Fibroblast of the conjunctiva (primary cell): ENCODE results near the gene TMEM141.

Source experiments
- DNase-seq: peaks from one replicate; pipeline ENCODE4 v3.0.0-alpha.2; 2010; ENCODE audit warnings: low read depth

The TMEM141 gene

DNA sequence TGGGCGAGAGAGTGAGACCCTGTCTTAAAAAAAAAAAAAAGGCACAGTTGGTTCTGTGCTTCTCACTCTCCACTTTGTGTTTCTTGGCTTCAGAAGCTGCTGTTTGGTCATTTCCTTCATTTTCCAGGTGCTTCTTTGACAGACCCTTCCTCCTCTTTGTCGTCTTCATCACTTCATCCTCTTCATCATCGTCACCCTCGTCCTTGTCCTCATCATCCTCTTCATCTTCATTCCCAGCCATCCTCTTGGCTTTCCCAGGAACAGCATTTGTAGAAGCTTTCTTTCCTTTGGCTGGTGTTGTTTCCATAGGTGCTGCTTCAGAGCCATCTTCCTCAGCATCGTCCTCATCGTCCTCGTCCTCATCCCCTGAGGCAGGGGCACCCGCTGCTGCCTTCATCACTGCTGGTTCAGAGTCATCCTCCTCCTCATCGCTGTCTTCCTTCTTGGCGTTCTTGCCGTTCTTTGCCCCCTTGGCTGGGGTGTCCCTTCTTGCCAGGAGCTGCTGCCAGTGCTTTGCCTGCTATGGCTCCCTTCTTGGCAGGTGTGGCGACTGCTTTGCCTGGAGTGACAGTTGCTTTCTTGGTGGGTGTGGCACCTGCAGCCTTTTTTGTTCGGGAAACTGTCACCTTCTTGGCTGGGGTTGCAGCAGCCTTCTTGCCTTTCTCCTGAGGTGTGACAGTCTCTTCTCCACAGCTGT lies 23.7 kb downstream of the TMEM141 start:
- no peak for DNase-seq

GRCh38 chr9:136815422-136815782 lies 24.3 kb downstream of the TMEM141 start:
- DNase-seq, result no peak

DNA sequence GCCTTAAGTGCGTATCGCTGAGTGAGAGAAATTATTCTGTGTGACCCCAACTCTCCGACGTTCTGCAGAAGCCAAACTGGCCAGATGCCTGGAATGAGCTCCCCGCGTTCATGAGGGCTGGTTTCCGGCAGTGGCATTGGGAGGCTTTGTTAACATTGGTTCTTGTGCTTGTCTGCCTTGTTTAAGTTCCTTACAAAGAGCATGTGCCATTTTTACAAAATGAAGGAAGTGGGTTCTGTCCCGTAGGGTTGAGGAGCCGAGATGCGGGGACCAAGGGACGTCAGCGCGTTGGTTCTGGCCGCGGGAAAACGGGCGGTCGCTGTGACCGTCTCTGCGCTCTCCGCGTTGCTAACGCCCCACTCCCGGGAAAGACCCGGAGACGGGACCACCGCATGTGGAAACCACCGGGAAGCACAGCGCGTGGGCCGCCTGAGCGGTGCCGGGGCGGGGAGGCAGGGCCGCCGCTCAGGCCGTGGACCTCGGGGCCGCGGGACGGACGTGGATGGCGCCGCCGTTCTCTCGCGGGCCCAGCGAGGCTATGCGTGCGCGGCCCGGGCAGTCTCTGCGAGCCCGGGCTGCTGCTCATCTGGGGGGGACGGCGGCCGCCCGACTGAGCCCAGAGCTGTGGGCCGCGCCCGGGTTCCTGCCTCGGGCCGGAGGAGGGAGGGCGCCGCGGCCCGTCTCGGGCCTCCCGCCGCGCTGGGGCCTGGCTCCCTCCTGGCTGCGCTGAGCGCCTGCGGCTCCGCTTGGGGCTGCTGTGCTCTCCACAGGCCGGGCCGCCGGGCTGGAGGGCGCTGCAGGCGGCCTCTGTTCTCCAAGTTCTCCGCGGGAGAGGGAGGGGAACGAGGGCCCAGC lies 30.1 kb downstream of the TMEM141 start:
- DNase-seq, result no peak

GRCh38 chr9:136821826-136822544 lies 30.8 kb downstream of the TMEM141 start:
- DNase-seq, result no peak

DNA sequence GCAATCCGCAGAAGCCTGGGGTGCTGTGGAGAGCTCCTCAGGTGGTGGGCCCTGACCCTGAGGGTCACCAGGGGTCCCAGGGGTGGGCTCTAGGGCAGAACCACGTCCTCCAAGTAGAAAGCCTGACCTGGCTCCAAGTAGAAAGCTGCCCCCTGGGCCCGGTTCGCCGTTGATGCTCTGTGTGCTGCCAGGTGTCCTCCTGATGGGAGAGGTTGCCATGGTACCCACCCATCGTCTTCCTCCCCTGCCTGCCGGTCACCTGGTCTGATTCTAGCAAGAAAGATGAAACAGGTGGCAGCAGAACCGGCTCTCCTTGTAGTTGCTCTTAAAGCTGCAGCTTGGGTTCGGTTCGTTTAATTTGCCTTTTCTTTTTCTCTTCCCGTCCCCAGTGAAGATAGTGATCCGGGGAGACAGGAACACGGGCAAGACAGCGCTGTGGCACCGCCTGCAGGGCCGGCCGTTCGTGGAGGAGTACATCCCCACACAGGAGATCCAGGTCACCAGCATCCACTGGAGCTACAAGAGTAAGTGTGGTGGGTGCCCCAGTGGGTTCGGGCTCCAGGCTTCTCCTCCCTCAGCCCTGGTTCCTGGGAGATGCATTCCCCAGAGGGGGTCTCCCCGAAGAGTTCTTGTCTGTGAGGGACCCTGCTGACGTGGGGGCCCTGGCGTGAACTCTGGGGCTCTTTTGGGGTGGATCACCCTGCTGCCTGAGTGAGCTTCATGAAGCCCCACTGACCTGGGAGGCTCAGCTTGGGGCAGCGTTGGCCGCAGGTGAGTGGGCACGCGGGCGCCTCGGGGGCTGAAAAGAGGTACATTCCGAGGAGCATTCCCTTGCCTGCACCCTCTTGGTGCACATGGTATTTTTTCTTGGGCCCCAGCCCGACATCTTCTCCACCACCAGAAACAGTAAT lies 32.2 kb downstream of the TMEM141 start:
- no peak for DNase-seq

DNA sequence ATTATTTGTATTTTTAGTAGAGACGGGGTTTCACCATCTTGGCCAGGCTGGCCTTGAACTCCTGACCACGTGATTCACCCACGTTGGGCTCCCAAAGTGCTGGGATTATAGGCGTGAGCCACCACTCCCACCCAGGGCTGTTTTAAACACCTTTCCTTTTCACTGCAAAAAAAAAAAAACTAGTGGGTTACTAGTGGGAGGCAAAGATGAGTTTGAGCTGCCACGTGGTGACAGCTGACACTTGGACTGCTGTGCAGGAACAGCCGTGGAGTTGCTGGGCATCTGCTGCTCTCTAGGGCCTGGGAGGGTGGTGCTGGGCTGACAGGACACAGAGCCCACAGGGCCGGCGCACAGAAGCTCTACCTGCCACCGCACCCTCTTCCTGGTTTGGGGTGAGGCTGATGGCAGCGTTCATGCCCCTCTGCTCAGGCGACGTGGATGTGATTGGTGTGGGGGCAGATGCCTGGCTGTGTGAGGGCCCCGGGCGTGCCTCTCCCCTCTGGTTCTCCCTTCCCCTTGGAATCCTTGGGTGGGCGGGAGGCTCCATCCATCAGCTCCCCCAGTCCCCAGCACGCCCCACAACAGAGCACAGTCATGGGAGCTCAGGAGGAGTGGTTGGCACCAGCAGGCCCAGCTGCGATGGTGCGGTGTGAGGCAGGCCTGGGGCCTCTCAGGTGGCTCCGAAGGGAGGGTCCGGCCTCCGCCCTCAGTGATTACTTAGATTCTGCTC lies 33.5 kb downstream of the TMEM141 start:
- DNase-seq, result no peak

DNA sequence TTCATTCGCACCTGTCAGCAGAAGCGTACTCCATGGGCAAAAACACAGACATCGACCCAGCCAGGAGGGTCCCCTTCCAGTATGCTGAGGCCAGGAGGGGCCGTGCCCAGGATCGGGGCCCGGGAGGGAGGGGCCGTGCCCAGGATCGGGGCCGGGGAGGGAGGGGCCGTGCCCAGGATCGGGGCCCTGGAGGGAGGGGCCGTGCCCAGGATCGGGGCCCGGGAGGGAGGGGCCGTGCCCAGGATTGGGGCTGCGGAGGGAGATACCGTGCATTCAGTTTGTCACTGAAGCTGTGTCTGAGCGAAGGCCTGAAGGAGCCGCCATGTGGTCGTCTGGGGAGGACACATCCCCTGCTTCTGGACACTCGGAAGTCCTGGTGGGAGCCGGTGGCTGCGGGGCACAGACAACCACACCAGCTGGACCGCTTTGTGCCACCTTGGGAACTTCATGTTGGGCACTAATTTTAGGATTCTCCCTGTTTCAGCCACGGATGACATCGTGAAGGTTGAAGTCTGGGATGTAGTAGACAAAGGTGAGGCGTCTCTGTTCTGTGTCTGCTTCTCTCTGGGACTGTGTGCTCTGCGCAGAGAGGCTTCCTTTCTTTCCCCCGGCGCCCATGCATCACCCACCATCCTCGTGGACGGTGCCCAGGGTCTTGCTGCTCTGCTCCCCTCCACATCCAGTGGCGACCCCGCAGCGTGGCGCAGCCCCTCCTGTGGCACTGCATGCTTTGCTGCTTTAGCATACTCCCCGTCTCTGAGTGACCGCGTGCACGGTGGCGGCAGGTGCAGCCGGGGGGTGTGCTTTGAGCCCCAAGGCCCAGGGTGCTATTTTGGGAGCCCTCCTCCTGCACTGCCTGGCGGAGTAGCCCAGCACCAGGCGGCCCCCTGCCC lies 34.4 kb downstream of the TMEM141 start:
- DNase-seq, result no peak

DNA sequence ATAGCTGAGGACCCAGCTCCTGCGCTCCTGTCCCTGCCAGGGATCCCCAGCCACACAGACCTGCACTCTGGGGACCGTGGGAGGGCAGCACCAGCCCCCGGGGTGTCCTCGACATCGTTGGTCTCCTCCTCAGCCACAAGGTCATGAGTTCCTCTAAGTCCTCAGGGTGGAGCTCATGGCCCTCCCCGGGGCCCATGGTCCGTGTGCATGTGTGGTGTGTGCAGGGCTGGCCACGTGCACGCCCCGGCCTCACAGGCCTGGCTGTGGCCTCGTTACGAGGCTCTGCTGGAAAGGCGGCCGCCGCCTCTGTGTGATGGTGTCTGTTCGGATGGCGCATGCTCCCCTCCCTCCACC lies 35.0 kb downstream of the TMEM141 start:
- no peak for DNase-seq

DNA sequence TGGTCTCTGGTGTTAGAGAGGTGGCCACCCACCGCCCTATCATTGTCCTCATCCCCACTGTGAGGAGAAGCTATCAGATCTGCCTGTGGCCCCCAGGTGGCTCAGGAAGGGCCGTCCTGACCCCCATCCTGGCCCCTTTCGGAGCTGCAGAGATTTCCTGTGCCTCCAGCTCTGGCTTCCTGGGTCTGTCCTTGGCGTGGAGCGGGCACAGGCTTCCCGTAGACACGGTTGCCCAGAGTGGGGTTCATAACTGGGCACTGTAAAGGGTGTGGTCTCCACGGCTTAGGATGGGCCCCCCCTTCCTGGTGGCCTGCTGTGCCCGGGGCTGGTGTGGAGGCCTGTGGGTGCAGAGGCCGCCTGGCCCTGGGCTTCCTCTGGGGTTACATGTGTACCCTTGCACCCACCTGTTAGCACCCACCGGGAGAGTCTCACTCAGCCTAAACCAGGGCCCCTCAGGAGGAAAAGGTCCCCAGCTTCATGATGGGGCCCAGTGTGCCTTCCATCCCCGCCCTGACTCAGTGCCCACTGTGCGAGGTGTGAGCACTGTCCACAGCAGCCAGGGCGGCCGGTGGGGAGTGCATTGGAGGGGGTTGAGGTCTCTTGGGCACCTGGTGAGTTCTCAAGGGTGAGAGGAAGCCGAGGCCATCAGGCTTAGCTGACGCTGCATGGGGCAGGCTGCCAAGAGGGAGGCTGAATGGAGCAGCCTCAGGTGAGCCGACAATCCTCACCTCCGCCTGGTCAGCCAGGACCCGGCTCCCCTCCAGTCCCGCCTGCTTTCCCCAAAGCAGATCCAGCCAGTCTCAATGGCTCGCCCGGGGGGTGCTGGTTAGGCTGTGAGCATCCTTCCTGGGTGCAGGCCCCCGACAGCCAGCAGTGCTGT lies 35.8 kb downstream of the TMEM141 start:
- DNase-seq, result no peak

DNA sequence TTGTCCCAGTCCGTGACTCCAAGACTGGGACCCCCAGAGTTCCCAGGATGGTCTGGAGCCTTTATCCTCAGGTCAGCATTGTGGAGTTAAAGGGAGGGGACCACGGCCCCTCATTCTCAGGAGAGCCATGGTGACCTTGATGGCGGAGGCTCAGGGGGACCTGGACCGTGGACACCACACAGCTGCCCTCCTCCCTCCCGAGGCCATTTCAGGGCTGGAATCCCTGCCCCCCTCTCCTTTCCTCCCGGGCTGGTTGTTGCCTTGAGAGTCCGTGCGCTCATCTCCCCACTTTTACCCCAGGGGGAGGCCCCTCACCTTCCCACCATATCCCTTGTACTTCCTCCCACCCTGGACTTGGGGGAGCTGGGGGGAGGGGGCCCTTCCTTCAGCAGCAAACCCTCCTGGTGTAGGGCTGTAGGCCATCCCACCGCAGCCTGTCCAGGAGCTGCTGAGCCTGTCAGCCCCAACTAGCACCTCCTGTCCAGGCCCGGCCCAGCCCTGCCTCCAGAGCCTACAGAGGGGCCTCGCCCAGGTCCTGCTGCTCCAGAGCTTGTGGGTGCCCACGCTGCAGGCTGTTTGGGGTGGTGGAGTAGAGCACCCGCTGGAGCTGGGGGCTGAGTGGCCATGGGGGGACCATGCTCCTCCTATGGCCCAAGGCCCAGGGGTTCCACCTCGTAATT lies 36.8 kb downstream of the TMEM141 start:
- no peak for DNase-seq

DNA sequence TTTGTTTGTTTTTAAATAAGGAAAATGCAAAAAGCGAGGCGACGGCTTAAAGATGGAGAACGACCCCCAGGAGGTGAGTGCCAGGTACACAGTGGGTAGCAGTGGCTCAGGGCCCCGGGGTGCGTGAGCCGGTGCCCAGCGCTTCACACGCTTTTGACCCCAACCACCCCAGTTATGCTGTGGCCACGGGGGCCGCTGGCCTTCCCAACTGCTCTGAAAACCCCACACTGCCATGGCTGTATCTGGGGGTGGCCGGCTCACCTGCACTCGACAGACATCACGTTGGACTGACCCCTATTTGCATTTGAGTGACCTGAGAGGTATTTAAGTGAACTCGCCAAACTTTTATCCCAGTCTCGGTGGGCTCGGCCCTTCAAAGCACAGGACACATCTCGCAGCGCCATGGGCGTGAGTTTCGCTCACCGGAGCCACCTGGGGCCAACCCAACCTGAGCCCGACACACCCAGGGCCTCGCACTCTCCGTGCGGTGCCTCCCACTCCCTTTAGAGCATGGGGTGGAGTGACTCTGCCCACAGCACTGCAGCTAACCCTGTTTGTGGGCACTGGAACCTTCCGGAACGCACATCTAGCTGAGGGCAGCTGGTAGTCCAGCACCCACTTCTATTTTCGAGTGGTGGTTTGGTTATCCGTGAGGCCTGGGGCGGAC lies 37.5 kb downstream of the TMEM141 start:
- DNase-seq, result no peak

DNA sequence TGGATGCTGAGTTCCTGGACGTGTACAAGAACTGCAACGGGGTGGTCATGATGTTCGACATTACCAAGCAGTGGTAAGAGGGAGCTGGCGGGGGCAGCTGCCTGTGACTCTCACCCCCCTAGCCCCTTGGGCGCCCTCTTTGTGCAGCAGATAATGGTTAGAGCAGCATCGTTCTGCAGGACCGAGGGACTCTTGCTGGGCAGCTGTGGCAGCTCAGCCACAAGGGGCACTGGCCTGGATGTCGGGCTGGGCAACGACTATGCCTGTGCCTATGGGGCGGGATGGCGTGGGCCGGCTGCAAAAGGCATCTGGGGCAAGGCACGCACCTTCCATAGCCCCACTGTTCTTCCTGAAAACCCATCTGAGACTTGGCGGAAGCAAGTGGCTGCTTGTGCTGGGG lies 38.3 kb downstream of the TMEM141 start:
- DNase-seq, result no peak

DNA sequence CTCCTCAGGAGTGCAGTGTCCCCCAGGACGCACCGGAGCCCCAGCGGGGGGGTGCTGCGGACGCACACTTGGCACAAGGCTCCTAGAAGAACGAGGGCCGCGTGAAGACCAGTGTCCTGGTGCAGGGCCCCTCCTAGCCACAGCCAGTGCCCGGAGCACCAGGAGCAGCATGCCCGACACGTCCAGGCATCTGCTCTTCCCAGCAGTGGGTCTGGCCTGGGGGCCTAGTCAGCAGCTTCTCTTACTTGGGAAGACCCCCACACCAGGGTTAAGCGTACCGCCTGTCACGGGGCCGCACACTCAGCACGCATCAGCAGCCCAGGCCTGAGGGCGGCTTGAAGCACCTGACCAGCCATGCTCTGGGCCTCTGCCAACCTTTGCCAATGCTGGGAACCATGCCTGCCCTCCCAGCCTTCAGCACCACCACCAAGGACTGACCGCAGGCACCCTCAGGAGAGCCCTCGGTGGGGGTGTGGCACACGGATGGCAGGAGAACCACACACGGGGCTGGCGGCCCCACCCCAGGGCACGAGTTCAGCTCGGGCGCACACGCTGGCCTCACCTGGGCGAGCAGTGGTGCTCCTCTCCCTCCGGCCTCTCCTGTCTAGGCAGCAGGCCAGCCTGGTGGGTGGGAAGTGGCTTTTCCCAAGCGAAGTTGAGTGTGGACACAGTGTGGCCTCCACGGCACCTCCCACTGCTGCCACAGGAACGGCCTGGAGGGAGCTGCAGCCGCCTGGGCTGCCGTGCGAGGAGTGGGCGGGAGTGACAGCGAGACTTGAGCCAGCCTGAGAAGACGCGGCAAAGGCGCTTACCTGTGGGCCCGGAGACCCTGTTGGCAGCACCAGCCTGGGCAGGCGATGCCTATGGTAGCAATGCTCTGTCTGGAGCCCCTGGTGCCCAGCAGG lies 39.1 kb downstream of the TMEM141 start:
- no peak for DNase-seq

GRCh38 chr9:136831002-136831719 lies 40.0 kb downstream of the TMEM141 start:
- no peak for DNase-seq

GRCh38 chr9:136831720-136832104 lies 40.6 kb downstream of the TMEM141 start:
- DNase-seq, result no peak

DNA sequence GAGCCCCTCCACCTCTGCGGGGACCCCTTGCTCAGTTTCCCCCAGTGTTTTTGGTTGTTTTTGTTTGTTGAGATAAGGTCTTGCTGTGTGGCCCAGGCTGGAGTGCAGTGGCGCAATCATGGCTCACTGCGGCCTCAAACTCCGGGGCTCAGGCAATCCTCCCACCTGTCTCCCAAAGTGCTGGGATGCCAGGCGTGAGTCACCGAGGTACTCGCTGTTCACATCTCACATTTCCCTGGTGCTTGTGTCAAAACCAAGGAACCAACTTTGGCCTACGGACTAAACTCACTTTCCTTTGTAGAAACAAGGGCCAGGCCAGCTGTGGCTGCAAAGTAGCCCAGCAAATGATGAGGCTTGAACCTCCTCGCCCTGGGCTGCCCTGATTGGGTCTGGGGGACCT lies 41.4 kb downstream of the TMEM141 start:
- no peak for DNase-seq
